GM19467 (cell line): ENCODE data around the gene ANO7.

ENCODE experiments used
- ATAC-seq: cut with Tn5 transposase; IDR thresholded peaks from one replicate; pipeline ENCODE4 v1.9.1; 2021; ENCODE audit warnings: mild to moderate bottlenecking, moderate library complexity; ENCODE audit not compliant: unreplicated experiment

The ANO7 gene

DNA sequence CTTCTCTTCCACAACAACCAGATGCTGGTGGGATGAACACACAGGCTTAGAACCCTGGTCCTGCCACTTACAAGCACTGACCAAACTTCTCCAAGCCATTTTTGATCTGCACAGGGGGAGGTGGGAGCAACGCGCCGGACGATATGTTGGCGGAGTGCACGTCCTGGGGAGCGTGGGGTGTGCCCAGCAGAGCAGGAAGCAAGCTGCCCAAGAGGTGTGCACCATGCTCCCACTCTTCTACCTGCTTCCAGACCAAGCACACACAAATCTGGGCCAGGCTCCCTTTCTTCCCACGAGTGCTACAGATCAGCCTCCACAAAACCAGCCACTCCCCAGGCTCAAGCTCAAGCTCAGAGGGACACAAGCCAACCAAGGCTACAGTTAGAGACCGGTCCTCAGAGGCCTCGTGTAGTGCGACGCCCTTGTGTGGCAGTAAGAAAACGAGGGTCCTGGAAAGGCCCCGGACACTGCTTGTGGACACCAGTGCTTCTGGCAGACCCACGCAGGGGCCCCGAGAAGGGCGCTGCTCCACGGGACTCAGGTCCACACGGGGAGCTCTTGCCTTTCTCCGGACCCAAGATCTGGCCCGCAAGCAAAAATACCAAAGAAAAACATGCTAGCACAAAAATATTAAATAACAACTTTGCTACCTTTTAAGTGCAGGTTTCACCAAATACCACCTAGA is 52.0 kb downstream of the ANO7 start:
- ATAC-seq, result no peak

DNA sequence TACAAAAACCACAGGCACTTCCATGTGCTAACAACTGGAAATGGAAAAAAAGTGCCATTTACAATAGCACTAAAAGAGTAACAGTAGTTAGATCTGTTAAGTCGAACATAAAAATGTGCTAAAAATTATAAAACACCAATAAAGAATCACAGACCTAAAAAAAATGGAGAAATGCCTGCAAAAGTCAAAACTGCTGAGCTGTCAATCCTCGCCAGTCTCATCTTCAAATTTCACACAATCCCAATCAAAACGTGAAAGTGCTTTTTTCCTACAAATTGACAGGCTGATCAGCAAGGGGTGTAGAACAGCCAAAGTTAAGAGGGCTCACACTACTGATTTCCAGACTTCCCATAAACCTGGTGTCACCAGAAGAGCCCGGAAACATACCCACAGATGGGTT is 53.2 kb downstream of the ANO7 start:
- no peak for ATAC-seq

GRCh38 chr2:241242306-241242705 is 53.8 kb downstream of the ANO7 start:
- ATAC-seq, result no peak

- no peak for ATAC-seq
Observed at GRCh38 chr2:241244368-241244767, 55.9 kb downstream of the ANO7 start.

DNA sequence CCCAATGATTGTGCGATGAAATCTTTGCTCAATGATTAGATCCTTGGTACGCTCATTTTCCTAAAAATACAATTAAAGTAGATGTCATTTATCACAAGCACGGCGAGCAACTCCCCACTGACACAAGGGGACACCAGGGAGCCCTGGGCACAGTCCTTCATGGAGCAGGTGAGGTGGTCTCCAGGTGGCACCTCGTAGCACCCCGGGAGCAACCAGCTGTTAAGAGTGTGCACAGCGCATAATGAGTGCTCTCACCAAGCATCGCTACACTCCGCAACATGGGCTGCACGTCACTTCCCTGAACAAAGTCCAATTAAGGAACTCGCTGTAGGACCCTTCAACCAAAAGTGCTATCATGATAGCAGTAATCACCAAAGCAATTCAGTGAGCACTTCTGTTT is 59.8 kb downstream of the ANO7 start:
- ATAC-seq, result no peak

DNA sequence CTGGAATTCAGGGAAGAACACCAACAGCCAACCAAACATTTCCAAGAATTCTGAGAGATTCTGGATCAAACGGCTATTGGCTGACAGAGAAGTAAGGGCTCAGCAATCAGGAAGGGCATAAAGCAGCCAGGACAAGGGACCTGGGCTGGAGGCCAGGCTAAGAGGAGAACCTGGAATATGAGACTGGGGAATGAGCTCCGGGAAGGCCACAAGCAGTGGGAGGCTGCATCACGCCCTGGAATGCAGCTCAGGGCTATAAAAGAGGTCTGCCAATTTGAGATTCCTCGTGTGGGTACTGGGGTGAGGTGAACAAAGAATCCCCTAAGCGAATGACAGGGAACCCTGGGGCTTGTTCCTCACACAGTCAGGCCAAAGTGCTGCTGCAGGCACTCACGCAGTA is 60.4 kb downstream of the ANO7 start:
- ATAC-seq, result no peak

DNA sequence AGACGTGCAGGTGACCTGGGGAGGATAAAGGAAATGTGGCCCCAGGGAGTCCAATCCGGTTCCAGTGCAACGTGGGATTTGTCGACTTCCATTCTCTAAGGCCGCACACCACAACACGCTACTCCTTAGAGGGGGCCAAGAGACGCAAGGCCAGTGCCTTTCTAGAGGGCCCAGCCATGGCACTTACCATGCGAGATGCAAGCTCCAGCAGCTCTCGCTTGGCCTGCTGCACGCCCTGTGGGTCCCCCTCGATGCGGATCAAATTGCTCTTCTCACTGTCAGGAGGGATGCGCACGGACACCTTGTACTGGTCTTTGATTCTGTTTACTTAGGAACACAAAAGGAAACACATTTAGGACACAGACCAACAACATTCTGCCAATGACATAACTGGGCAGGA is 61.2 kb downstream of the ANO7 start:
- no peak for ATAC-seq

DNA sequence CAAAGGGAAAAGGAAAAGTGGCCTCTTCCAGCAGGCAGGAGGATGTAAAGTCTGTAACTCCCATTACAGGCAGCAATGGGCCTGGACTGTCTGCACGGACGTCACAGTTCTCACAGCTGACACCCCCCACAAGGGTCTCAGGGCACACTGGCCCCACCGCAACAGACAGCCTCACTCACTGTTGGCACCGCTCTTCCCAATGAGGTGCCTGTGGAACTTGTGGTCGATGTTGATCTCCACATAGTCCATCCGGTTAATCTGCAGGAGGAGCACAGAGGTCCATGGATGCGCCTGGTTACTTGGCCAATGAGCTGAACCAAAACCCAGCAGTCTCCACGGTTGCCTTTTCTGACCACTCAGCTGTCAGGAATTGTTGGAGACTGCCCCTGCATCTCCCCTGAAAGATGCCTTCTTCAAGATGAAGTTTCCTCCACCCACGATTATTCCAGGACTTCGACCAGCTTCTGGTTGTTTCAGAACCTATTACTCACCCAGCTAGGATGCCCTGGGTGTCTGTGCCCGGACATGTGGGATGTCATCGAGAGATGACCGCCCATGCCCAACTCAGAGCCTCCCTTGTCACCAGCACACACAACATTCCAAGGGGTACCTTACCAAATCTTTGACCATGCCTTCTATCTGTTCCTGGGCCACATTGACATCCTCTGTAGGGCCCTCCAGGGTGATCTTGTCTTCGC is 64.5 kb downstream of the ANO7 start:
- no peak for ATAC-seq

GRCh38 chr2:241254904-241255351 is 66.5 kb downstream of the ANO7 start:
- ATAC-seq, result no peak

DNA sequence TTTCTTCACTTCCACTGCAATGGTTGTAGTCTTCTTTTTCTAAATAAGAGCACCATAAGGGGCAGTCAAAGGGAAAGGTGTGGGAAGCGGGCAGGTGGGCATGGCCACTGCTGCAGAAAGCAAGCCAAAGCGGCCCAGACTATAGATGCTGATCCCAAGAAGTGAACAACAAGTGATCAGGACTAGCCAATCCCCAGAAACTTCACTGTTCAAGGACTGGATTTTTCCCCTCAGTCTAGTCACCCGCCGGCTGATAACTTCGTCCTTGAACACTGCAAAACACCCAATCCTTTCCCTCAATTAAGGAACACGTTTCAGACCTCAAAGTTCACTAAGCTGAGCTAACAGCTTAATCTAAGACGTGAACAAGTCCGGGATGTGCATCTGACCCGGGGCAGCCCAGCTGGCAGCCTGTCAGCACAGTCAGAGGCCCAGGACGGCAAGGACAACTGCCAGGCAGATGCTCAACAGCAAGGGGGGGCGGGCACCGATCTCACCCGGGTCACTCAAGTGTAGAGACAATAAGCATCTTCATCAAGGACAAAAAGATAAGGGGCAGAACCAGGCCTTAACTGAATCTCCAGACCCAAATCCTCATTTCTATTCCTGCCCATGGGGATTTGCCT is 67.2 kb downstream of the ANO7 start:
- no peak for ATAC-seq

DNA sequence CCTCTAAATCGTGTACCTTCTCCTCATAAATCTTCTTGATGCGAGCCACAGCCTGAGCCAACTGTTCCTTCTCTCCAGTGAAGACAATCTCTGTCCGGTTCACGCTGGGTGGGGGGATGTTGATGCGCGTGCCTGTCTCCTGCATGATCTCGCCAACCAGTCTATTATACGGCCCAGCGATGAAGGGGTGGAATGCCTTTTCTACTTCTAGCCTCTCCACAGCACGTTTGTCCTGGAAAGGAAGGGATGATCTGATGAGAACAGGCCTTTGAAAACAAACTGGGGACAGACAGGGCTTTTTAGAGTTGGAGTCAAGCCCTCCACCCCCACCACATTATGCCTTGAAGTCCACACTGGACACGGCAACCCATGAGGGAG is 67.7 kb downstream of the ANO7 start:
- ATAC-seq, result no peak

DNA sequence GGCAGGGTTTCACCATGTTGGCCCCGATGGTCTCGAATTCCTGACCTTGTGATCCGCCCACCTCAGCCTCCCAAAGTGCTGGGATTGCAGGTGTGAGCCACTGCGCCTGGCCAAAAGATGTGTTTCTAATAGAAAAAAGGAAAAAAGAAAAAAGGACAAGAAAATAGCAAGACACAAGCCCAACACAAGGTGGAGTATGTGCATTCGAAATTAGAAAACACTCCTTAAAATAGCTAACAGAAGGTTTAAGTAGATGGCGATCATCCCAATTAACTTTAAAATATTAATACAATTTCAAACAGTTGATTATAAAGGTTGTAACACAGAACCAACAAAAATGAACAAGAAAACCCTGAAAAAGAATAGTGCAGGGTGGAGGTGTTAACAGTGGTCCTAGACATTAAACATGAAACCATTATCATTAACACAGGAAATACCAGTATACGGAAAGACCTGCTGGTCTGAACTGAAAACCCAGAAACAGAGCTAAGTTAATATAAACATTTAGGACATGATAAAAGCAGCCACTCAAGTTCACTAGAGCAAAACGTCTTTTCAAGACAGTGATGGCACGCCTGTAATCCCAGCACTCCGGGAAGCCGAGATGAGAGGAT is 69.0 kb downstream of the ANO7 start:
- no peak for ATAC-seq

DNA sequence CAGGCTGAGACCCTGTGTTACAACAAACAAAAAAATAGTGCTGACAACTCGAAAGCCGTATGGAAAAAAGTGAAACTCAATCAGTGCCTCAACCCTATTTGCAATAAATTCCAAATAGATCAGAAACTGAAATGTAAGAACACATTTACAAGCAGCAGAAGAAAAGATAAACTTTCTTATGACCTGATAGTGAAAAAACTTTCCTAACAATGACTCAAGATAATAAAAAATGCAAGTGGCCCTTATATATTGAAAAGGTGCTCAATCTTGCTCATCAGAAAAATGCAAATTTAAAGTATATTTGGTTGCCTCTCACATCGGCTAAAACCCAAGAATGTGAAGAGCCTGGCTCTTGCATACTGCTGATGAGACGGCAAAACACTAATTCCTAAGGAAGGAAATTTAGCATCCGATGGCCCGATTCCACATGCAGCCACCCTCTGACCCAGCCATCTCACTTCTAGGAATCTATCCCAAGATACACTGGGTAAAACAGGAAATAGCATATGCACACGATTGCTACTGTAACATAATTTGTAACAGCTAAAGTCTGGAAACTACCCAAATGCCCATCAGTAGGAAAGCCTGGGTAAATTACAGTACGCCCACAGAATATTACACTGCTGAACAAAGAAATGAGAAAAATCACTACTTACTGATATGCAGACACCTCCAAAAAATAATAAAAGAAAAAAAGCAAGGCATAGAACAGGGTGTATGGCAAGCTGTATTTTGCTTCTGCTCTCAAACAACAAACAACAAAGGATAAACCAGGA is 70.2 kb downstream of the ANO7 start:
- ATAC-seq, result no peak

DNA sequence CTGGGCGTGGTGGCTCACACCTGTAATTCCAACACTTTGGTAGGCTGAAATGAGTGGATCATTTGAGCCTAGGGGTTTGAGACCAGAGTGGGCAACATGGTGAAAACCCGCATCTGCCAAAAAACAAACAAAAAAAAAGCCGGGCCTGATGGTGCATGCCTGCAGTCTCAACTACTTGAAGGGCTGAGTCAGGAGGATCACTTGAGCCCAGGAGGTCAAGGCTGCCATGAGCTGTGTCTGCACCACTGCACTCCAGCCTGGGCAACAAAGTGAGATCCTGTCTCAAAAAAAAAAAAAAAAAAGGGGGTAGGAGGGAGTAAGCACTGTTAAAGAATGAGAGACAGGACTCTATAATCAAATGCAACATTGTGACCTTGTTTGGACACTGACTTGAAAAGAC is 72.4 kb downstream of the ANO7 start:
- ATAC-seq, result no peak

GRCh38 chr2:241261628-241262027 is 73.2 kb downstream of the ANO7 start:
- no peak for ATAC-seq

DNA sequence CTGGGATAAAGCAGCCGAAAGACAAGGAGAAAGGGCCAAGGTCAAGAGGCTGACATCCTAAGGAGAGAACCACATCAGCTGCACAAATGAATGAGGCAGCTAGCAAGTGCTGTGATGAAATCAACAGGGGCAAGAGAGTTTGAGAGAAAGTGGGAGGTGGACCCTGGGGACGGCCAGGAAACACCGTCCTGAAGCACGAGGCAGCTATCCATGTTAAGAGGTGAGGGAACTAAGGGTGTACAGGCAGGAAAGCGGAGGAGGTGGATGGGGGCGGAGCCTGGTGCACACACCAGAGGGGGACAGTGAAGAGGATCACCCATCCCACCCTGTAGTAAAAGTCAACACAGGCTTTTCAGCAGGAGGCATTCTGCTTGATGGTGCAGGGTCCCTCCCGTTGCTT is 74.6 kb downstream of the ANO7 start:
- ATAC-seq, result no peak

GRCh38 chr2:241265506-241265905 is 77.0 kb downstream of the ANO7 start:
- ATAC-seq, result no peak

- no peak for ATAC-seq
Observed at GRCh38 chr2:241267249-241268067, 79.0 kb downstream of the ANO7 start.

- no peak for ATAC-seq
Observed at GRCh38 chr2:241268306-241268705, 79.8 kb downstream of the ANO7 start.

- no peak for ATAC-seq
Observed at GRCh38 chr2:241268716-241269445, 80.4 kb downstream of the ANO7 start.
